KMS-11 (cell line): ENCODE measurements around the gene IRAK4.

Source experiments
- H2AFZ ChIP-seq: fragments of 200-600 bp; sonication (generic); 2 replicates; pipeline ENCODE4 v1.6.1; 2016; ENCODE audit warnings: antibody characterized with exemption, mixed run types, low read depth
- H3K27ac ChIP-seq: fragments of 200-600 bp; sonication (generic); 2 replicates; pipeline ENCODE4 v1.6.1; 2016; ENCODE audit warnings: mild to moderate bottlenecking, mixed run types
- H3K27me3 ChIP-seq: fragments of 200-600 bp; sonication (generic); 2 replicates; pipeline ENCODE4 v1.6.1; 2017; ENCODE audit warnings: mild to moderate bottlenecking, low read depth, mixed run types, moderate library complexity; ENCODE audit not compliant: insufficient read depth
- H3K36me3 ChIP-seq: fragments of 200-600 bp; sonication (generic); 2 replicates; pipeline ENCODE4 v1.6.1; 2017; ENCODE audit warnings: mild to moderate bottlenecking, mixed run types; ENCODE audit not compliant: insufficient read depth
- H3K4me1 ChIP-seq: fragments of 200-600 bp; sonication (generic); 2 replicates; pipeline ENCODE4 v1.6.1; 2016; ENCODE audit warnings: mild to moderate bottlenecking, low read depth, mixed run types; ENCODE audit not compliant: poor library complexity, severe bottlenecking
- H3K4me2 ChIP-seq: fragments of 200-600 bp; sonication (generic); 2 replicates; pipeline ENCODE4 v1.7.0; 2016; ENCODE audit warnings: mild to moderate bottlenecking, mixed run types
- H3K4me3 ChIP-seq: fragments of 200-600 bp; sonication (generic); IDR thresholded peaks from 2 replicates; pipeline ENCODE4 v1.6.1; 2017; ENCODE audit warnings: low read depth, low read length, mixed read lengths; ENCODE audit not compliant: insufficient read depth
- H3K79me2 ChIP-seq: fragments of 200-600 bp; sonication (generic); 2 replicates; pipeline ENCODE4 v1.6.1; 2016; ENCODE audit warnings: low read depth, mixed run types; ENCODE audit not compliant: insufficient read depth
- H3K9ac ChIP-seq: fragments of 200-600 bp; sonication (generic); 2 replicates; pipeline ENCODE4 v1.6.1; 2016; ENCODE audit warnings: mild to moderate bottlenecking, mixed run types
- H4K20me1 ChIP-seq: fragments of 200-600 bp; sonication (generic); 2 replicates; pipeline ENCODE4 v1.6.1; 2016; ENCODE audit warnings: mild to moderate bottlenecking, mixed run types; ENCODE audit not compliant: insufficient read depth
- TF ChIP-seq, protein P1 (sequence below): fragments of 200-600 bp; sonication (generic); conservative IDR thresholded peaks from 2 replicates; pipeline ENCODE4 v1.6.1; 2017; ENCODE audit warnings: low read depth, mild to moderate bottlenecking, antibody characterized with exemption, low read length, moderate library complexity, mixed read lengths

Gene IRAK4

DNA sequence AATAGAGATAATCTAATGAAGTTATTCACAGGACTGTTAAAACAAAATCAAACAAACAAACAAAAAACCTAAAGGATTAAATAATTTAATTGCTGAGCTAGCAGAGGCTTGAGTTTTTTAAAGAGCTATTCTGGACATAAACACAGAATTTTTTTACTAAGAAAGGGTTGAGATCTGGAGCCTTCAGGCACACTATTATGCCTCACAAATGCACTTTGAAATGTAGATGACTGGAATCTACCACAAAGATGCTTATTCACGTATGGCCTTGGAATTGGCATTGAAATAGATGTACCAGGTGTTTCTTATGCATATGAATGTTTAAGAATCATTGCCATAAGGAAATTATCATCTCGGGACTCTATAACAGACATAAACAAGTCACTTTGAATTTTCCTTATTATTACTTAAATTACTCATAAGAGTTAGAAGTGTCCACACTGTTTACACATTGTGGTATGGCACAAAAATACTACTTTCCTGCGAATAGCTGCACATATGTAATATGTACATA lies 21.8 kb upstream of the IRAK4 start:
- H3K79me2 ChIP-seq, result no peaks in the 10 kb centered on the region

DNA sequence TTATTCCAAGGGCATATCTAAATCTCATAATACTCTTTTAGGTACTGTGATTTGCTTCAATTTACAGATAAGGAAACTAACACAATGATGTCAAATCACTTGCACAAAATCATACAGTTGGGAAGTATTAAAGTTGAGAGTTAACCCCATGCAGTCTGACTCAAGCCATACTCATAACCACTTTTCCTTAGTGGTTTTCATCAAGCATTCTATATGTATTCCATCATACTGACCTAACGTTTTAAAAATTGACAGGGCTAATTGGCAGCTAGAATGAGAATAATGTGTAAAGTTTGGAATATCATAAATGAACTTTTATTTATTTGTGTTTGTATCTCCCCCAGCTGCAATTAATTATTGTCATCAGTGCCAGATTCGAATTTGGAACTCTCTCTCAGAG lies 21.1 kb upstream of the IRAK4 start:
- H3K79me2 ChIP-seq, result no peaks in the 10 kb centered on the region
- no peak overlapping the region for H3K4me3 ChIP-seq
- TF ChIP-seq, protein P1, sequence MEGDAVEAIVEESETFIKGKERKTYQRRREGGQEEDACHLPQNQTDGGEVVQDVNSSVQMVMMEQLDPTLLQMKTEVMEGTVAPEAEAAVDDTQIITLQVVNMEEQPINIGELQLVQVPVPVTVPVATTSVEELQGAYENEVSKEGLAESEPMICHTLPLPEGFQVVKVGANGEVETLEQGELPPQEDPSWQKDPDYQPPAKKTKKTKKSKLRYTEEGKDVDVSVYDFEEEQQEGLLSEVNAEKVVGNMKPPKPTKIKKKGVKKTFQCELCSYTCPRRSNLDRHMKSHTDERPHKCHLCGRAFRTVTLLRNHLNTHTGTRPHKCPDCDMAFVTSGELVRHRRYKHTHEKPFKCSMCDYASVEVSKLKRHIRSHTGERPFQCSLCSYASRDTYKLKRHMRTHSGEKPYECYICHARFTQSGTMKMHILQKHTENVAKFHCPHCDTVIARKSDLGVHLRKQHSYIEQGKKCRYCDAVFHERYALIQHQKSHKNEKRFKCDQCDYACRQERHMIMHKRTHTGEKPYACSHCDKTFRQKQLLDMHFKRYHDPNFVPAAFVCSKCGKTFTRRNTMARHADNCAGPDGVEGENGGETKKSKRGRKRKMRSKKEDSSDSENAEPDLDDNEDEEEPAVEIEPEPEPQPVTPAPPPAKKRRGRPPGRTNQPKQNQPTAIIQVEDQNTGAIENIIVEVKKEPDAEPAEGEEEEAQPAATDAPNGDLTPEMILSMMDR, result no peak
- 0 out of 2 replicates have a peak, but pooled peaks cover 3% of the 10 kb centered on the region for H3K36me3 ChIP-seq
- no peaks in the 10 kb centered on the region for H3K27me3 ChIP-seq
- no peak overlapping the region for H3K9ac ChIP-seq
- no peak overlapping the region for H3K27ac ChIP-seq
- no peak overlapping the region for H3K4me2 ChIP-seq
- H3K4me1 ChIP-seq, result peaks cover 23% of the 10 kb centered on the region
- no peak overlapping the region for H2AFZ ChIP-seq
- no peaks in the 10 kb centered on the region for H4K20me1 ChIP-seq

More for the DNA sequence above, 21.8 kb upstream of the IRAK4 start:
- Histone ChIP-seq H3K27me3 (no peaks in the 10 kb centered on the region), H3K27ac (no peak overlapping the region), H3K9ac (no peak overlapping the region), H3K4me2 (no peak overlapping the region), H3K36me3 (0 out of 2 replicates have a peak, but pooled peaks cover 3% of the 10 kb centered on the region), H2AFZ (no peak overlapping the region), H3K4me3 (no peak overlapping the region), H4K20me1 (no peaks in the 10 kb centered on the region), H3K4me1 (peaks cover 16% of the 10 kb centered on the region)
- TF ChIP-seq, protein P1, result no peak

DNA sequence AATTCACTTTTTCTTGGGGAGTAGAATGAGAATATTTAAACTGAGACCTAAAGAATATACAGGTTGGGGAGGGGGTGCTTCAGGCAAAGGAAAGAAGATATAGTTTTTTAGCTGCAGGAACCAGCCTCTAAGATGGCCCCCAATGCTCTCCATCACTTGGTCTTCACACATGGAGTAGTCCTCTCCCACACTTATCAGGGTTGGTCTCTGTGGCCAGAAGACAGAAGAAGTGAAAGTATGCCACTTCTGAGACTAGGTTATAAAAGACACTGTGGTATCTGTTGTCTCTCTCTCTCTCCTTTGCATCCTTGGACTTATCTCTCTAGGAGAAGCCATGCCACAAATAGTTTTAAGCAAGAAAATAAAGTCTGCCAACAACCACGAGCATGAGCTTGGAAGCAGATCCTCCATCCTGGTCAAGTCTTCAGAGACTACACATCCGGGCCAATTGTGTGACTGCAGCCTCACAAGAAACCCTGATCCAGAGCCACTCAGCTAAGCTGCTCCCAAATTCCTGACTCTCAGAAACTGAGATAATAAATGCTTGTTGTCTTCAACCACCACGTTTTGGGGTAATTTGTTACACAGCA lies 18.1 kb upstream of the IRAK4 start:
- peaks cover 26% of the 10 kb centered on the region for H3K4me1 ChIP-seq
- 0 out of 2 replicates have a peak, but pooled peaks cover 3% of the 10 kb centered on the region for H3K36me3 ChIP-seq
- H3K4me2 ChIP-seq, result no peak overlapping the region
- no peaks in the 10 kb centered on the region for H4K20me1 ChIP-seq
- H3K79me2 ChIP-seq, result no peaks in the 10 kb centered on the region
- H3K27ac ChIP-seq, result no peak overlapping the region
- H3K9ac ChIP-seq, result no peak overlapping the region
- H3K4me3 ChIP-seq, result no peak overlapping the region
- TF ChIP-seq, protein P1, result no peak
- H3K27me3 ChIP-seq, result no peaks in the 10 kb centered on the region
- H2AFZ ChIP-seq, result no peak overlapping the region

DNA sequence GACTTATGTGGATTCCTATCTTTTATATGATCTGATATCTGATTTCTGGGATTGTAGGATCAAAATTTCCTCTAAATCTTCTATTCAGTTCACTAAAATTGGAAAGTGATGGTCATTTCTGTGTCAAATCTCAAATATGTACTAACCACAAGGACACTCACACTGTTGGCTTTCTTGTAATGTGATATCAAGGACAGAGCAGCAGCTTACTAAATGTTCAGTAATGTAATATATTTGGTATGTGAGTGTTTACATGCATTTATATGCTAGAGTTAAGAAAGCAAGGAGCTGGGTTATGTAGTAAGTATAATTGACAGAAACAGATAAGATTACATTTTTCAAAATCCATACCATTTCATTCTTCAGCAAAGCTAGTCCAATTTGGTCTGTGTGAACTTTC lies 16.6 kb upstream of the IRAK4 start:
- Histone ChIP-seq H4K20me1 (no peaks in the 10 kb centered on the region), H3K4me2 (no peak overlapping the region), H3K27ac (no peak overlapping the region), H3K27me3 (no peaks in the 10 kb centered on the region), H3K4me1 (peaks cover 26% of the 10 kb centered on the region), H2AFZ (no peak overlapping the region), H3K4me3 (no peak overlapping the region), H3K79me2 (no peaks in the 10 kb centered on the region), H3K9ac (no peak overlapping the region), H3K36me3 (0 out of 2 replicates have a peak, but pooled peaks cover 3% of the 10 kb centered on the region)
- TF ChIP-seq, protein P1, result no peak
